D721Med (cell line): ENCODE results near the gene C9orf78.

ENCODE experiments used
- DNase-seq: peaks from one replicate; pipeline ENCODE4 v3.0.0; 2011; ENCODE audit warnings: low spot score; ENCODE audit not compliant: insufficient read length
- FAIRE-seq: peaks from 2 replicates; lab custom pipeline; 2011; peaks lifted over from hg19 to GRCh38; lab: Jason Lieb, UNC
- TF ChIP-seq, protein P1 (sequence below): IDR thresholded peaks from 2 replicates; pipeline ENCODE4 v1.5.1; 2012; ENCODE audit warnings: mild to moderate bottlenecking, control low read depth; ENCODE audit not compliant: insufficient read depth; ENCODE audit errors: missing control alignments

Gene C9orf78

GRCh38 chr9:129778469-129778868, 56.6 kb downstream of the C9orf78 start:
- FAIRE-seq (no peak), DNase-seq (no peak)
- TF ChIP-seq, protein P1, sequence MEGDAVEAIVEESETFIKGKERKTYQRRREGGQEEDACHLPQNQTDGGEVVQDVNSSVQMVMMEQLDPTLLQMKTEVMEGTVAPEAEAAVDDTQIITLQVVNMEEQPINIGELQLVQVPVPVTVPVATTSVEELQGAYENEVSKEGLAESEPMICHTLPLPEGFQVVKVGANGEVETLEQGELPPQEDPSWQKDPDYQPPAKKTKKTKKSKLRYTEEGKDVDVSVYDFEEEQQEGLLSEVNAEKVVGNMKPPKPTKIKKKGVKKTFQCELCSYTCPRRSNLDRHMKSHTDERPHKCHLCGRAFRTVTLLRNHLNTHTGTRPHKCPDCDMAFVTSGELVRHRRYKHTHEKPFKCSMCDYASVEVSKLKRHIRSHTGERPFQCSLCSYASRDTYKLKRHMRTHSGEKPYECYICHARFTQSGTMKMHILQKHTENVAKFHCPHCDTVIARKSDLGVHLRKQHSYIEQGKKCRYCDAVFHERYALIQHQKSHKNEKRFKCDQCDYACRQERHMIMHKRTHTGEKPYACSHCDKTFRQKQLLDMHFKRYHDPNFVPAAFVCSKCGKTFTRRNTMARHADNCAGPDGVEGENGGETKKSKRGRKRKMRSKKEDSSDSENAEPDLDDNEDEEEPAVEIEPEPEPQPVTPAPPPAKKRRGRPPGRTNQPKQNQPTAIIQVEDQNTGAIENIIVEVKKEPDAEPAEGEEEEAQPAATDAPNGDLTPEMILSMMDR: no peak

GRCh38 chr9:129777769-129778130, 57.3 kb downstream of the C9orf78 start:
- DNase-seq (no peak), FAIRE-seq (no peak)
- TF ChIP-seq, protein P1: no peak
